IPS-15b (cell line): ENCODE results near the gene GABRB3.

Experiments used
- H3K27me3 ChIP-seq: one replicate; pipeline ENCODE4 v1.6.1; 2013; ENCODE audit warnings: low read length; ENCODE audit not compliant: control insufficient read depth, insufficient read depth
- H3K36me3 ChIP-seq: one replicate; pipeline ENCODE4 v1.6.1; 2013; ENCODE audit warnings: low read length; ENCODE audit not compliant: control insufficient read depth, insufficient read depth
- H3K4me1 ChIP-seq: one replicate; pipeline ENCODE4 v1.6.1; 2013; ENCODE audit warnings: mild to moderate bottlenecking, low read length; ENCODE audit not compliant: control insufficient read depth, insufficient read depth
- H3K4me3 ChIP-seq: one replicate; pipeline ENCODE4 v1.5.1; 2013; ENCODE audit warnings: low read depth, low read length
- H3K9ac ChIP-seq: one replicate; pipeline ENCODE4 v1.6.1; 2013; ENCODE audit warnings: low read depth, mild to moderate bottlenecking, low read length
- H3K9me3 ChIP-seq: one replicate; pipeline ENCODE4 v1.6.1; 2013; ENCODE audit warnings: mild to moderate bottlenecking, low read length; ENCODE audit not compliant: control insufficient read depth, insufficient read depth

GABRB3 gene

GRCh38 chr15:26772154-26773066 is at the start of gene GABRB3:
Gene GABRB3, minus strand, starts transcription at chr15:26773066.
- Histone ChIP-seq H3K4me1 (peaks cover 37% of the 10 kb centered on the region), H3K36me3 (no peaks in the 10 kb centered on the region), H3K9me3 (no peaks in the 10 kb centered on the region), H3K27me3 (peaks cover 2% of the 10 kb centered on the region), H3K4me3 (peak within 1 kb of the TSS; percentile 84), H3K9ac (peak within 1 kb of the TSS; percentile 42)

GRCh38 chr15:26807517-26808427 is 34.9 kb upstream of the GABRB3 start:
- Histone ChIP-seq H3K27me3 (no peaks in the 10 kb centered on the region), H3K4me1 (no peaks in the 10 kb centered on the region), H3K4me3 (no peak overlapping the region), H3K9me3 (peaks cover 5% of the 10 kb centered on the region), H3K9ac (no peak overlapping the region), H3K36me3 (no peaks in the 10 kb centered on the region)

GRCh38 chr15:26806574-26806973 is 33.7 kb upstream of the GABRB3 start:
- no peaks in the 10 kb centered on the region for H3K4me1 ChIP-seq
- H3K9me3 ChIP-seq = peaks cover 5% of the 10 kb centered on the region
- H3K27me3 ChIP-seq = no peaks in the 10 kb centered on the region
- no peak overlapping the region for H3K4me3 ChIP-seq
- H3K36me3 ChIP-seq = no peaks in the 10 kb centered on the region
- H3K9ac ChIP-seq = no peak overlapping the region

- Histone ChIP-seq H3K9me3 (peaks cover 5% of the 10 kb centered on the region), H3K36me3 (no peaks in the 10 kb centered on the region), H3K27me3 (no peaks in the 10 kb centered on the region), H3K4me3 (no peak overlapping the region), H3K4me1 (no peaks in the 10 kb centered on the region), H3K9ac (no peak overlapping the region)
Observed at GRCh38 chr15:26806151-26806550, 33.3 kb upstream of the GABRB3 start.

- Histone ChIP-seq H3K36me3 (no peaks in the 10 kb centered on the region), H3K4me1 (no peaks in the 10 kb centered on the region), H3K9ac (no peak overlapping the region), H3K9me3 (peaks cover 5% of the 10 kb centered on the region), H3K4me3 (no peak overlapping the region), H3K27me3 (no peaks in the 10 kb centered on the region)
Observed at GRCh38 chr15:26805470-26805869, 32.6 kb upstream of the GABRB3 start.

- H3K4me1 ChIP-seq = no peaks in the 10 kb centered on the region
- H3K4me3 ChIP-seq = no peak overlapping the region
- no peaks in the 10 kb centered on the region for H3K36me3 ChIP-seq
- H3K9ac ChIP-seq = no peak overlapping the region
- H3K27me3 ChIP-seq = no peaks in the 10 kb centered on the region
- H3K9me3 ChIP-seq = peaks cover 5% of the 10 kb centered on the region
Observed at GRCh38 chr15:26804063-26804804, 31.4 kb upstream of the GABRB3 start.

- Histone ChIP-seq H3K4me3 (no peak overlapping the region), H3K9me3 (no peaks in the 10 kb centered on the region), H3K36me3 (no peaks in the 10 kb centered on the region), H3K9ac (no peak overlapping the region), H3K27me3 (no peaks in the 10 kb centered on the region), H3K4me1 (no peaks in the 10 kb centered on the region)
Observed at GRCh38 chr15:26790118-26790517, 17.3 kb upstream of the GABRB3 start.

- Histone ChIP-seq H3K9me3 (no peaks in the 10 kb centered on the region), H3K36me3 (no peaks in the 10 kb centered on the region), H3K27me3 (no peaks in the 10 kb centered on the region), H3K9ac (no peak overlapping the region), H3K4me1 (no peaks in the 10 kb centered on the region), H3K4me3 (no peak overlapping the region)
Observed at GRCh38 chr15:26781816-26782215, 8.9 kb upstream of the GABRB3 start.

- Histone ChIP-seq H3K4me1 (peaks cover 23% of the 10 kb centered on the region), H3K4me3 (peak overlapping the region; percentile 43), H3K9ac (no peak overlapping the region), H3K36me3 (no peaks in the 10 kb centered on the region), H3K9me3 (no peaks in the 10 kb centered on the region), H3K27me3 (peaks cover 2% of the 10 kb centered on the region)
Observed at GRCh38 chr15:26773917-26774316, 1.1 kb upstream of the GABRB3 start.

GRCh38 chr15:26773067-26773877 is 406 bp upstream of the GABRB3 start:
- Histone ChIP-seq H3K9me3 (no peaks in the 10 kb centered on the region), H3K36me3 (no peaks in the 10 kb centered on the region), H3K27me3 (peaks cover 2% of the 10 kb centered on the region), H3K4me1 (peaks cover 29% of the 10 kb centered on the region), H3K4me3 (peak overlapping the region; percentile 43), H3K9ac (peak overlapping the region; percentile 27)
